Fibroblast of villous mesenchyme (primary cell): ENCODE results near the gene ULBP1. TPM values are rescaled to one million over a fixed set of nuclear protein-coding genes. Genes with fewer than 3 reads are reported as not detected.

Experiments used
- total RNA-seq: library from RNA; depleted of rRNA; stranded (reverse); fragments of >200 nt; gene quantifications from 2 replicates; pipeline ENCODE4 v1.2.3, GENCODE V29; 2012

ULBP1 gene
- total RNA-seq, 1 donor: 0.43 TPM

Other genes with a start within 250 kb of the ULBP1 start
- gene LATS1, start 245.8 kb upstream of the ULBP1 start, total RNA-seq: 20.6 and 25.9 TPM in 2 replicates
- gene NUP43, start 217.4 kb upstream of the ULBP1 start, total RNA-seq: 26.4 and 40.6 TPM in 2 replicates
- 112 and 126 TPM in 2 replicates for gene PCMT1, start 214.2 kb upstream of the ULBP1 start, total RNA-seq
- 97.2 and 97.6 TPM in 2 replicates for gene LRP11, start 99.6 kb upstream of the ULBP1 start, total RNA-seq
- under 0.01 TPM in 1 of 2 replicates, not detected in the other for gene RAET1E, start 65.8 kb upstream of the ULBP1 start, total RNA-seq
- gene RAET1G, start 40.8 kb upstream of the ULBP1 start, total RNA-seq: 1.3 TPM in 2 replicates
- 4.5 and 6.9 TPM in 2 replicates for gene ULBP2, start 21.9 kb upstream of the ULBP1 start, total RNA-seq
- not detected in 2 replicates for gene RAET1L, start 61.6 kb downstream of the ULBP1 start, total RNA-seq
- gene ULBP3, start 105.2 kb downstream of the ULBP1 start, total RNA-seq: 14.2 and 17.3 TPM in 2 replicates
- not detected in 2 replicates for gene PPP1R14C, start 179.1 kb downstream of the ULBP1 start, total RNA-seq